Loucy (cell line): ENCODE measurements around the gene ANP32B.

ENCODE experiments used
- H2AFZ ChIP-seq: fragments of 200-600 bp; sonication (generic); 2 replicates; pipeline ENCODE4 v1.6.0; 2016; ENCODE audit warnings: antibody characterized with exemption, mild to moderate bottlenecking, low read length, moderate library complexity
- H3F3A ChIP-seq: fragments of 200-600 bp; 2 replicates; pipeline ENCODE4 v1.6.0; 2016; ENCODE audit warnings: antibody characterized with exemption, low read depth, mild to moderate bottlenecking
- H3K27me3 ChIP-seq: fragments of 200-600 bp; sonication (generic); 2 replicates; pipeline ENCODE4 v1.6.1; 2014; ENCODE audit warnings: low read length, mild to moderate bottlenecking; ENCODE audit not compliant: insufficient read depth, poor library complexity, severe bottlenecking
- H3K36me3 ChIP-seq: fragments of 200-600 bp; sonication (generic); 2 replicates; pipeline ENCODE4 v1.6.1; 2016; ENCODE audit warnings: low read length; ENCODE audit not compliant: insufficient read depth
- H3K4me1 ChIP-seq: fragments of 200-600 bp; sonication (generic); 2 replicates; pipeline ENCODE4 v1.5.1; 2014; ENCODE audit warnings: low read length, mild to moderate bottlenecking; ENCODE audit not compliant: insufficient read depth, poor library complexity, severe bottlenecking
- H3K4me2 ChIP-seq: fragments of 200-600 bp; sonication (generic); 2 replicates; pipeline ENCODE4 v1.6.0; 2014; ENCODE audit warnings: antibody characterized with exemption, low read length, low read depth, mild to moderate bottlenecking; ENCODE audit not compliant: poor library complexity, severe bottlenecking
- H3K4me3 ChIP-seq: fragments of 200-600 bp; sonication (generic); 2 replicates; pipeline ENCODE4 v1.5.1; 2014; ENCODE audit warnings: low read length, mild to moderate bottlenecking, mixed read lengths; ENCODE audit not compliant: poor library complexity, severe bottlenecking
- H3K79me2 ChIP-seq: fragments of 200-600 bp; sonication (generic); 2 replicates; pipeline ENCODE4 v1.6.1; 2014; ENCODE audit warnings: low read length; ENCODE audit not compliant: insufficient read depth
- H3K9ac ChIP-seq: fragments of 200-600 bp; sonication (generic); 2 replicates; pipeline ENCODE4 v1.6.0; 2014; ENCODE audit warnings: mild to moderate bottlenecking, low read depth, low read length, moderate library complexity; ENCODE audit not compliant: poor library complexity, severe bottlenecking
- H3K9me2 ChIP-seq: fragments of 200-600 bp; sonication (generic); replicated peaks from 2 replicates; pipeline ENCODE4 v1.6.1; 2016; ENCODE audit warnings: low read depth, low read length, mixed read lengths
- H3K9me3 ChIP-seq: fragments of 200-600 bp; sonication (generic); 2 replicates; pipeline ENCODE4 v1.6.1; 2014; ENCODE audit warnings: mild to moderate bottlenecking, antibody characterized with exemption, low read length, low read depth; ENCODE audit not compliant: insufficient read depth
- H4K20me1 ChIP-seq: fragments of 200-600 bp; sonication (generic); 2 replicates; pipeline ENCODE4 v1.6.0; 2014; ENCODE audit warnings: antibody characterized with exemption, low read length, mild to moderate bottlenecking; ENCODE audit not compliant: insufficient read depth, poor library complexity, severe bottlenecking
- EZH2phosphoT487 ChIP-seq: fragments of 200-600 bp; IDR thresholded peaks from 2 replicates; pipeline ENCODE4 v1.6.1; 2018; ENCODE audit warnings: antibody characterized with exemption, mild to moderate bottlenecking, moderate library complexity, borderline replicate concordance
- TF ChIP-seq, protein P1 (sequence below): fragments of 200-600 bp; sonication (generic); conservative IDR thresholded peaks from 2 replicates; pipeline ENCODE4 v1.5.1; 2014; ENCODE audit warnings: mild to moderate bottlenecking, antibody characterized with exemption, low read length

Gene ANP32B

DNA sequence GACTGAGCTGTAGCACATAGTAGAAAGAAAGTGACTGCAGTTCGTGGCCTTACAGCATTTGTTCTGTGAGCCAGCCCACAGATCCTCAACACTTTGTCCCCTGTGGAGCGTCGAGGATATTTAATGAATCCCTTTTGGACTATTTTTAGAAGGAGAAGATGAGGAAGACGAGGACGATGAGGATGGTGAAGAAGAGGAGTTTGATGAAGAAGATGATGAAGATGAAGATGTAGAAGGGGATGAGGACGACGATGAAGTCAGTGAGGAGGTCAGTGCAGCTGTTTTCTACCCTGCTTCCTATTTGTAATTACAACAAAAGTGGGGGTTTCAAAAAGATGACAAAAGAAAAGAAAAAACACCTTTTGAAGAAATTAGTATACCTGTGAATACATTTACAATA lies 28.0 kb downstream of the ANP32B start:
- no peaks in the 10 kb centered on the region for H3K4me1 ChIP-seq
- no peak overlapping the region for H3K9ac ChIP-seq
- TF ChIP-seq EZH2phosphoT487, result no peak
- TF ChIP-seq, protein P1, sequence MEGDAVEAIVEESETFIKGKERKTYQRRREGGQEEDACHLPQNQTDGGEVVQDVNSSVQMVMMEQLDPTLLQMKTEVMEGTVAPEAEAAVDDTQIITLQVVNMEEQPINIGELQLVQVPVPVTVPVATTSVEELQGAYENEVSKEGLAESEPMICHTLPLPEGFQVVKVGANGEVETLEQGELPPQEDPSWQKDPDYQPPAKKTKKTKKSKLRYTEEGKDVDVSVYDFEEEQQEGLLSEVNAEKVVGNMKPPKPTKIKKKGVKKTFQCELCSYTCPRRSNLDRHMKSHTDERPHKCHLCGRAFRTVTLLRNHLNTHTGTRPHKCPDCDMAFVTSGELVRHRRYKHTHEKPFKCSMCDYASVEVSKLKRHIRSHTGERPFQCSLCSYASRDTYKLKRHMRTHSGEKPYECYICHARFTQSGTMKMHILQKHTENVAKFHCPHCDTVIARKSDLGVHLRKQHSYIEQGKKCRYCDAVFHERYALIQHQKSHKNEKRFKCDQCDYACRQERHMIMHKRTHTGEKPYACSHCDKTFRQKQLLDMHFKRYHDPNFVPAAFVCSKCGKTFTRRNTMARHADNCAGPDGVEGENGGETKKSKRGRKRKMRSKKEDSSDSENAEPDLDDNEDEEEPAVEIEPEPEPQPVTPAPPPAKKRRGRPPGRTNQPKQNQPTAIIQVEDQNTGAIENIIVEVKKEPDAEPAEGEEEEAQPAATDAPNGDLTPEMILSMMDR, result no peak
- peaks cover 30% of the 10 kb centered on the region for H4K20me1 ChIP-seq
- no peaks in the 10 kb centered on the region for H3F3A ChIP-seq
- peaks cover 100% of the 10 kb centered on the region for H3K36me3 ChIP-seq
- H3K27me3 ChIP-seq, result no peaks in the 10 kb centered on the region
- H3K9me2 ChIP-seq, result no peaks in the 10 kb centered on the region
- no peak overlapping the region for H3K4me3 ChIP-seq
- H3K9me3 ChIP-seq, result no peaks in the 10 kb centered on the region
- no peak overlapping the region for H2AFZ ChIP-seq
- no peak overlapping the region for H3K4me2 ChIP-seq
- peaks cover 38% of the 10 kb centered on the region; the same call in 1 of the 2 replicates for H3K79me2 ChIP-seq

DNA sequence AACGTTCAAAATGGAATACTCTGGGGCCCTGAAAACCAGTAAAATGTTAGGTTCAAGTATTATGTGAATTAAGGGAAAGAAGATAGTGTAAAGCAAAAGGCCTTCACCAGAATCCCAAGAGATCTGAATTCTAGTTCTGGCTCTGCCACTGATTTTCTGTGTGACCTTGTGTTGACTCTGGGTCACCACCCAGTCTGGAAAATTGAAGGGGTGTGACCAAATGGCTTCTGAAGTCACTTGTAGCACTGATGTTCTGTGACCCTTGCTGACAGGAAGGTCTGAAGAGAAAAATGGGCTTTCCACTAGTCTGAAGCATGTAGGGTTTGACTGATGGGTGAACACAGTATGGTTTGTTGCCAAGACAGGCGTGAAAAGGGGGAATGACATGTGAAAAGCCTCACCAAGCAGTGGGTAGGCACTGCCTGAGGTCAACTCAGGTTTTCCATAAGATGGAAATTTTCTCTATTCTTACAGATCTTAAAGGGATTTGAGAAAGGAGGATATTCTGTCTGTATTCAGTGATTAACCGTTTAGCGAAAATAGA lies 33.1 kb downstream of the ANP32B start:
- H3K4me1 ChIP-seq, result no peaks in the 10 kb centered on the region
- H4K20me1 ChIP-seq, result peaks cover 1% of the 10 kb centered on the region
- H3K9me3 ChIP-seq, result no peaks in the 10 kb centered on the region
- H3K4me3 ChIP-seq, result no peak overlapping the region
- no peak overlapping the region for H3K9ac ChIP-seq
- no peaks in the 10 kb centered on the region for H3K79me2 ChIP-seq
- H3K27me3 ChIP-seq, result no peaks in the 10 kb centered on the region
- H3K9me2 ChIP-seq, result no peaks in the 10 kb centered on the region
- H2AFZ ChIP-seq, result no peak overlapping the region
- no peaks in the 10 kb centered on the region; the same call in 1 of the 2 replicates for H3F3A ChIP-seq
- no peak for TF ChIP-seq EZH2phosphoT487
- TF ChIP-seq, protein P1, result no peak
- peaks cover 96% of the 10 kb centered on the region for H3K36me3 ChIP-seq
- H3K4me2 ChIP-seq, result no peak overlapping the region

DNA sequence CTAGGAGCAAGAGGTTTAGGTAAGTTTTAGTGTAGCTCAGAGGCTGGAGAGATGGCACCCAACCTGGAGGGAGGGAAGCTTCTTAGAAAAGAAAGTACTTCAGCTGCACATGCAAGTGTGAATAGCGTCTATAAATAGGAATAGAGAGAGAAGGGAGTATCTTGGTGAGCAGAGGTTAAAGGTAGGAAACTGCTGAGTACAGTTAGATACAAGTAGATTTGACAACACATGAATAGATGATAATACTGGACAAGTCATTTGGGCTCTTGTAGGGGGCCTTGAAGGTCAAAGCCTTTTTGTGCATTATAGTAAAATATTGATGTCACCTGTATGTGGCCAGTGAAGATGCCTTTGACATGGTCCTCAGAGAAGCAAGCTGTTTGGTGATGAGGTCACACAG lies 34.2 kb downstream of the ANP32B start:
- H3K4me3 ChIP-seq, result no peak overlapping the region
- TF ChIP-seq, protein P1, result no peak
- no peak for TF ChIP-seq EZH2phosphoT487
- H3K27me3 ChIP-seq, result no peaks in the 10 kb centered on the region
- H3K9me2 ChIP-seq, result no peaks in the 10 kb centered on the region
- no peak overlapping the region for H3K9ac ChIP-seq
- H3K36me3 ChIP-seq, result peaks cover 86% of the 10 kb centered on the region
- H3K4me2 ChIP-seq, result no peak overlapping the region
- no peaks in the 10 kb centered on the region; the same call in 1 of the 2 replicates for H3F3A ChIP-seq
- no peaks in the 10 kb centered on the region for H3K79me2 ChIP-seq
- H4K20me1 ChIP-seq, result no peaks in the 10 kb centered on the region
- no peak overlapping the region for H2AFZ ChIP-seq
- no peaks in the 10 kb centered on the region for H3K4me1 ChIP-seq
- H3K9me3 ChIP-seq, result no peaks in the 10 kb centered on the region
